ENCODE data around the gene YDJC. TPM values are rescaled to one million over a fixed set of nuclear protein-coding genes. Genes with fewer than 3 reads are reported as not detected.
"Not testable (repeated sequence)": the region's sequence is repeated elsewhere in the genome, so short reads cannot be mapped to it uniquely, and the experiment has no call there.

YDJC gene
- polyA plus RNA-seq, 4 donors = 34.5 to 46.7 (median 42.2) TPM

DNA sequence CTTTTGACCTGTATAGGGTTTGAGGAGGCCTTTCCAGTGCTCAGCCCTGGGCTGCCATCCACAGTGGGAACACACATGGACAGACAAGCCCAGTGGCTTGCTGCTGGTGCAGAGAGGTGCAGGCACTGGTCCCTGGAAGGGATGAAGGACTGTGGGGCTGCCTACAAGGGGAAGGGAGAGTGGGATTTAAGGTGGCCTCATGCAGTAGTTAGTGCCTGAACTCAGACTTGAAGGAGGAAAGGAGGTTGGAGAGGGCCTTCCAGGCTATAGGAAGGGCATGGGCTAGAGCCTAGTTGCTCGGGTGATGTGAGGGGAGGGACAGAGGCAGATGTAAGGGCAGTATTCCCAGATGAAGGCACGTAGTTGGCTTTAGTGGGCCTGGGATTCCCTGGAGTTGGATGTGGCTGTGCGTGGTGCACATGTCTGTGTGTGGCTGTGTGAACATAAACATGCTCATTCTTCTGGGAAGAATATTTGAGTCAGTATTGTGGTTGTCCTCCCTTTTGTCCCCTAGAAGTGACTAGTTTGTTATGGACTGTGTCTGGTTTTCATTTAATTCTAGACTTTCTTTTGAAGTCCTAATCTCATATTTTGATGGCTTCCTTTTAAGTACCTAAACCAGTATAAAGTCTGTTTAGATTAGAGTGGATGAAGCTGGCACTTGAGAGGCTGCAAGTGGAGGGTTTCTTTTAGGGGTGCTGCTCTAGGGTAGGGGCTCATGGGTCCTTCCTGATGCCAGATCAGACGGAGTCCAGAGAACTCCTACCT, 18.4 kb downstream of the YDJC start:
- no peak for FAIRE-seq
- H3K4me1 ChIP-seq (ENCODE audit: control insufficient read depth in 3 of 3, insufficient read depth in 2 of 3, low read depth in 1 of 3, low read length in 2 of 3) = no peaks in the 10 kb centered on the region
- DNase-seq = no peak
- WGBS, 3 donors = 86 to 91% (median 90%) methylated on average over 4 of the region's 4 CpGs
- no peaks in the 10 kb centered on the region for H3K27me3 ChIP-seq (ENCODE audit: control insufficient read depth in 3 of 3, insufficient read depth in 3 of 3, low read length in 3 of 3)
- no peak overlapping the region for H3K4me3 ChIP-seq (ENCODE audit: low read depth in 1 of 3, low read length in 3 of 3)
- H3K27ac ChIP-seq (ENCODE audit: low read depth in 1 of 3, low read length in 2 of 3) = no peak overlapping the region
- H3K9me3 ChIP-seq (ENCODE audit: control insufficient read depth in 2 of 2, insufficient read depth in 1 of 2, low read depth in 1 of 2, low read length in 1 of 2) = no peaks in the 10 kb centered on the region
- H3K36me3 ChIP-seq (ENCODE audit: control insufficient read depth in 3 of 3, insufficient read depth in 2 of 3, low read depth in 1 of 3, low read length in 3 of 3) = peaks cover 12 to 55% (median 15%) of the 10 kb centered on the region in 3 donors

GRCh38 chr22:21609556-21610157, 20.2 kb downstream of the YDJC start:
- not testable (repeated sequence) for H3K9me3 ChIP-seq (ENCODE audit: control insufficient read depth in 2 of 2, insufficient read depth in 1 of 2, low read depth in 1 of 2, low read length in 1 of 2); H3K27me3 ChIP-seq (ENCODE audit: control insufficient read depth in 3 of 3, insufficient read depth in 3 of 3, low read length in 3 of 3); DNase-seq; H3K4me1 ChIP-seq (ENCODE audit: control insufficient read depth in 3 of 3, insufficient read depth in 2 of 3, low read depth in 1 of 3, low read length in 2 of 3); H3K27ac ChIP-seq (ENCODE audit: low read depth in 1 of 3, low read length in 2 of 3); H3K4me3 ChIP-seq (ENCODE audit: low read depth in 1 of 3, low read length in 3 of 3); FAIRE-seq
- WGBS, 3 donors = 94 to 97% (median 96%) methylated on average over 11 of the region's 11 CpGs
- peaks cover 12 to 60% (median 15%) of the 10 kb centered on the region in 3 donors for H3K36me3 ChIP-seq (ENCODE audit: control insufficient read depth in 3 of 3, insufficient read depth in 2 of 3, low read depth in 1 of 3, low read length in 3 of 3)

GRCh38 chr22:21606775-21607174, 23.0 kb downstream of the YDJC start:
- Histone ChIP-seq H3K9me3 (ENCODE audit: control insufficient read depth in 2 of 2, insufficient read depth in 1 of 2, low read depth in 1 of 2, low read length in 1 of 2) (no peaks in the 10 kb centered on the region), H3K4me3 (ENCODE audit: low read depth in 1 of 3, low read length in 3 of 3) (no peak overlapping the region), H3K4me1 (ENCODE audit: control insufficient read depth in 3 of 3, insufficient read depth in 2 of 3, low read depth in 1 of 3, low read length in 2 of 3) (peaks cover 0 to 2% (median 0%) of the 10 kb centered on the region in 3 donors), H3K27ac (ENCODE audit: low read depth in 1 of 3, low read length in 2 of 3) (no peak overlapping the region), H3K36me3 (ENCODE audit: control insufficient read depth in 3 of 3, insufficient read depth in 2 of 3, low read depth in 1 of 3, low read length in 3 of 3) (peaks cover 5 to 53% (median 8%) of the 10 kb centered on the region in 3 donors), H3K27me3 (ENCODE audit: control insufficient read depth in 3 of 3, insufficient read depth in 3 of 3, low read length in 3 of 3) (no peaks in the 10 kb centered on the region)
- FAIRE-seq = no peak
- 91 to 99% (median 95%) methylated on average over 8 of the region's 8 CpGs for WGBS, 3 donors
- no peak for DNase-seq

DNA sequence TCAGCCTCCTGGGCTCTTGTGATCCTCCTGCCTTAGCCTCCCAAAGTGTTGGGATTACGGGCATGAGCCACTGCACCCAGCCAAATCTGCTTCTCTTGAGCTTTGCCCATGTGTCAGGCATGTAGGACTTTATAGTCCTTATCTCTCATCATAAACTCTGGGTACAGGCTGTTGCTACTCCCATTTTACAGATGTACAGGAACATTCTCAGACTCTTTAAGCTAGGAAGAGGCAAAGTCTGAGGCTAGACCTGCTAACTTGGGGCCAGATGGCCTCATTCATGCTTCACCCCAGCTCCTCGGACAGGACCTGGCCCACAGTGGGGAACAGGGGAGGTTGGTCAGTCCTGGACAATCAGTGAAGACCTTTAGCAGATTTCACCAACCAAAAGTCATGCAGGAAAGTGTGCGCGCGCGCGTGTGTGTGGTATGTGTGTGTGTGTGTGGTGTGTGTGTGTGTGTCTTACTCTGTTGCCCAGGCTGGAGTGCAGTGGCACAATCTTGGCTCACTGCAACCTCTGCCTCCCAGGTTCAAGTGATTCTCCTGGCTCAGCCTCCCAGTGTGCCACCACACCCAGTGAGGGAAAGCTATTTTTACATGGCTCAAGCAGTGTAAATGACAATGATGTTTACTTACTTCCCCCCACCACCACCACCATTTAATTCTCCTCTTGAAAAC, 23.8 kb downstream of the YDJC start:
- Histone ChIP-seq H3K27ac (ENCODE audit: low read depth in 1 of 3, low read length in 2 of 3) (no peak overlapping the region), H3K9me3 (ENCODE audit: control insufficient read depth in 2 of 2, insufficient read depth in 1 of 2, low read depth in 1 of 2, low read length in 1 of 2) (no peaks in the 10 kb centered on the region), H3K4me3 (ENCODE audit: low read depth in 1 of 3, low read length in 3 of 3) (no peak overlapping the region), H3K36me3 (ENCODE audit: control insufficient read depth in 3 of 3, insufficient read depth in 2 of 3, low read depth in 1 of 3, low read length in 3 of 3) (peaks cover under 1 to 47% (median 2%) of the 10 kb centered on the region in 3 donors), H3K27me3 (ENCODE audit: control insufficient read depth in 3 of 3, insufficient read depth in 3 of 3, low read length in 3 of 3) (no peaks in the 10 kb centered on the region), H3K4me1 (ENCODE audit: control insufficient read depth in 3 of 3, insufficient read depth in 2 of 3, low read depth in 1 of 3, low read length in 2 of 3) (peaks cover 0 to 2% (median 0%) of the 10 kb centered on the region in 3 donors)
- FAIRE-seq (no peak), DNase-seq (peak in 1 of 2 donors; percentile 42)
- WGBS, 3 donors = 92 to 97% (median 97%) methylated on average over 7 of the region's 7 CpGs

DNA sequence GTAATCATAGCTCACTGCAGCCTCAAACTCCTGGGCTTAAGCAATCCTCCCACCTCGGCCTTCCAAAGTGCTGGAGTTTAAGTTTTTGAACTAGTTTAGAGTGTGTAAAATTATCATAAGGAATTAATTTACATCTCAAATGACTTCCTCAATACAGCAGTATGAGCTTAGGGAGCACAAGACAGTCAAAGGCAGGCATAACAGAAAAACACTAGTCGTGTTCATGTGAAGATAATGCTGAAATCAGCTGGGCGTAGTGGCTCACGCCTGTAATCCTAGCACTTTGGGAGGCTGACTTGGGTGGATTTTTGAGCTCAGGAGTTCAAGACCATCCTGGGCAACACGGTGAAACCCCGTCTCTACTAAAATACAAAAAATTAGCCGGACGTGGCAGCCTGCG, 25.8 kb downstream of the YDJC start:
- Histone ChIP-seq H3K4me3 (ENCODE audit: low read depth in 1 of 3, low read length in 3 of 3) (no peak overlapping the region), H3K36me3 (ENCODE audit: control insufficient read depth in 3 of 3, insufficient read depth in 2 of 3, low read depth in 1 of 3, low read length in 3 of 3) (peaks cover 0 to 51% (median 0%) of the 10 kb centered on the region in 3 donors), H3K27me3 (ENCODE audit: control insufficient read depth in 3 of 3, insufficient read depth in 3 of 3, low read length in 3 of 3) (no peaks in the 10 kb centered on the region), H3K9me3 (ENCODE audit: control insufficient read depth in 2 of 2, insufficient read depth in 1 of 2, low read depth in 1 of 2, low read length in 1 of 2) (no peaks in the 10 kb centered on the region), H3K27ac (ENCODE audit: low read depth in 1 of 3, low read length in 2 of 3) (no peak overlapping the region), H3K4me1 (ENCODE audit: control insufficient read depth in 3 of 3, insufficient read depth in 2 of 3, low read depth in 1 of 3, low read length in 2 of 3) (peaks cover 0 to 2% (median 0%) of the 10 kb centered on the region in 3 donors)
- 87 to 90% (median 90%) methylated on average over 9 of the region's 9 CpGs for WGBS, 3 donors
- DNase-seq (no peak), FAIRE-seq (no peak)

- Histone ChIP-seq H3K27ac (ENCODE audit: low read depth in 1 of 3, low read length in 2 of 3) (no peak overlapping the region), H3K9me3 (ENCODE audit: control insufficient read depth in 2 of 2, insufficient read depth in 1 of 2, low read depth in 1 of 2, low read length in 1 of 2) (no peaks in the 10 kb centered on the region), H3K4me3 (ENCODE audit: low read depth in 1 of 3, low read length in 3 of 3) (no peak overlapping the region), H3K4me1 (ENCODE audit: control insufficient read depth in 3 of 3, insufficient read depth in 2 of 3, low read depth in 1 of 3, low read length in 2 of 3) (peaks cover 0 to 2% (median 0%) of the 10 kb centered on the region in 3 donors), H3K36me3 (ENCODE audit: control insufficient read depth in 3 of 3, insufficient read depth in 2 of 3, low read depth in 1 of 3, low read length in 3 of 3) (peaks cover 0 to 54% (median 0%) of the 10 kb centered on the region in 3 donors), H3K27me3 (ENCODE audit: control insufficient read depth in 3 of 3, insufficient read depth in 3 of 3, low read length in 3 of 3) (no peaks in the 10 kb centered on the region)
- DNase-seq (no peak), FAIRE-seq (no peak)
- 90 to 95% (median 91%) methylated on average over 6 of the region's 6 CpGs for WGBS, 3 donors
Measured at GRCh38 chr22:21602579-21602978, 27.2 kb downstream of the YDJC start.

DNA sequence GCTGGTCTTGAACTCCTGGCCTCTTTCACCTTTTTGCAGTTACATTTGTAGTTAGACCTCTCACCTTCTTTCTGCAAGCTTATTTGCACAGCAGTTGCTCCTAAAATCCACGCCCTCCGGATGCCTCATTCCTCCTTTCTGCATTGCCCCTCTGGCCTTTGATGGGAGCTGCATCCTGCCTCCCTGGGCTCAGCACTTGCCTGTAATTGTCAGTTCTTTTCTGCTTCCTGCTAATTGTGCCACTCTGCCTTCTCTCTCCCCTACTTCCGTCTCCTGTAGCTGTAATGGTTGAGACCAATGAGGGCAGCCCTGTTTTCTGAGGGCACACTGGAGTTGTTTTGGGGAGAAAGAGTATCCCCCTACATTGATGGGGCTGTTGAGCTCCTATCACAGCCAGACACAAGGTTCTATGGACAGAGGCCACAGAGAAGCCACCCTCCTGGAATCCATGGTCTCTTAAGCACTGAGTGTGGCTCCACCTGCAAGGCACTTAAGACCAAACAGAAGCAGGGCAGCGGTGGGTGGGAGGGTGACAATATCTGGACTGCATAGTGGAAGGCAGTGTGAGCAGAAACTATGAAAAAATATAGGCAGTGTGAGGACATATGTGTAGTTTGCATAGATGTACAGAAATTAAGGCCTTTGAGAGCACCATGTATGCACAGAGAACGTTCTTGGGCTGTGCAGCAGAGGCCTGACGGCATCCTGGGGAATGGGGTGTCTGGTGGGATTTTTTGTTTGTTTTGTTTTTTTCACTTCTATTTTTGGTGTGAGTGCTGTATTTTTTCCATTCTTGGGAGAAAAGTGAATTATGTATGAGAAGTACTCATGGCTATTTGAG, 30.5 kb downstream of the YDJC start:
- no peaks in the 10 kb centered on the region for H3K4me1 ChIP-seq (ENCODE audit: control insufficient read depth in 3 of 3, insufficient read depth in 2 of 3, low read depth in 1 of 3, low read length in 2 of 3)
- no peaks in the 10 kb centered on the region for H3K27me3 ChIP-seq (ENCODE audit: control insufficient read depth in 3 of 3, insufficient read depth in 3 of 3, low read length in 3 of 3)
- peaks cover 0 to 59% (median 4%) of the 10 kb centered on the region in 3 donors for H3K36me3 ChIP-seq (ENCODE audit: control insufficient read depth in 3 of 3, insufficient read depth in 2 of 3, low read depth in 1 of 3, low read length in 3 of 3)
- FAIRE-seq = no peak
- no peak for DNase-seq
- no peaks in the 10 kb centered on the region for H3K9me3 ChIP-seq (ENCODE audit: control insufficient read depth in 2 of 2, insufficient read depth in 1 of 2, low read depth in 1 of 2, low read length in 1 of 2)
- H3K4me3 ChIP-seq (ENCODE audit: low read depth in 1 of 3, low read length in 3 of 3) = no peak overlapping the region
- WGBS, 3 donors = 87 to 91% (median 87%) methylated on average over 6 of the region's 6 CpGs
- no peak overlapping the region for H3K27ac ChIP-seq (ENCODE audit: low read depth in 1 of 3, low read length in 2 of 3)

- Histone ChIP-seq H3K4me1 (ENCODE audit: control insufficient read depth in 3 of 3, insufficient read depth in 2 of 3, low read depth in 1 of 3, low read length in 2 of 3) (no peaks in the 10 kb centered on the region), H3K27ac (ENCODE audit: low read depth in 1 of 3, low read length in 2 of 3) (no peak overlapping the region), H3K36me3 (ENCODE audit: control insufficient read depth in 3 of 3, insufficient read depth in 2 of 3, low read depth in 1 of 3, low read length in 3 of 3) (peaks cover under 1 to 65% (median 13%) of the 10 kb centered on the region in 3 donors), H3K9me3 (ENCODE audit: control insufficient read depth in 2 of 2, insufficient read depth in 1 of 2, low read depth in 1 of 2, low read length in 1 of 2) (no peaks in the 10 kb centered on the region), H3K4me3 (ENCODE audit: low read depth in 1 of 3, low read length in 3 of 3) (no peak overlapping the region), H3K27me3 (ENCODE audit: control insufficient read depth in 3 of 3, insufficient read depth in 3 of 3, low read length in 3 of 3) (no peaks in the 10 kb centered on the region)
- no peak for FAIRE-seq
- WGBS, 3 donors = 89 to 92% (median 89%) methylated on average over 3 of the region's 3 CpGs
- DNase-seq = no peak
Measured at GRCh38 chr22:21598302-21598701, 31.5 kb downstream of the YDJC start.

Data from small intestine (tissue), 7 donors.